MCF 10A (cell line): ENCODE results near the gene SYPL2. TPM values are rescaled to one million over a fixed set of nuclear protein-coding genes. Genes with fewer than 3 reads are reported as not detected.

Experiments
- BruUV-seq: library from RNA; stranded (reverse); fragments of 400-500 nt; replicated peaks from 2 replicates; lab custom pipeline; 2021; lab: Mats Ljungman, UMichigan
- CTCF ChIA-PET: fragments of 300-600 bp; sonication (Branson Sonifier 250); formaldehyde crosslinking; extraction: SDS; loops from one replicate; lab custom pipeline; 2021; ENCODE audit warnings: antibody characterized with exemption, inconsistent platforms; lab: Yijun Ruan, JAX
- POLR2A ChIA-PET: fragments of 300-600, 350-650 bp; sonication (Branson Sonifier 250); formaldehyde crosslinking; extraction: SDS; loops from one replicate; lab custom pipeline; 2020; ENCODE audit warnings: antibody characterized with exemption, inconsistent platforms; lab: Yijun Ruan, JAX
- DNase-seq: peaks from one replicate; pipeline ENCODE4 v3.0.0-alpha.2; 2018; ENCODE audit not compliant: unreplicated experiment
- H3K27ac Mint-ChIP-seq: one replicate; pipeline ENCODE4 v1.8.0; 2022; ENCODE audit warnings: mild to moderate bottlenecking, low read depth, mixed read lengths; ENCODE audit not compliant: unreplicated experiment
- H3K27me3 Mint-ChIP-seq: one replicate; pipeline ENCODE4 v1.8.0; 2022; ENCODE audit warnings: mixed read lengths; ENCODE audit not compliant: insufficient read depth, unreplicated experiment
- H3K36me3 Mint-ChIP-seq: one replicate; pipeline ENCODE4 v1.8.0; 2022; ENCODE audit warnings: mild to moderate bottlenecking, moderate library complexity, mixed read lengths; ENCODE audit not compliant: insufficient read depth, unreplicated experiment
- H3K4me1 Mint-ChIP-seq: one replicate; pipeline ENCODE4 v1.8.0; 2022; ENCODE audit warnings: mixed read lengths; ENCODE audit not compliant: insufficient read depth, unreplicated experiment
- H3K4me3 Mint-ChIP-seq: one replicate; pipeline ENCODE4 v1.8.0; 2022; ENCODE audit warnings: mild to moderate bottlenecking, moderate library complexity, mixed read lengths; ENCODE audit not compliant: unreplicated experiment
- H3K9me3 Mint-ChIP-seq: one replicate; pipeline ENCODE4 v1.8.0; 2022; ENCODE audit warnings: mixed read lengths; ENCODE audit not compliant: unreplicated experiment
- intact Hi-C: fragments of 100-400 bp; cut with micrococcal nuclease; formaldehyde crosslinking; loops from 2 replicates; pipeline ENCODE4 v1.14.1; 2022
- total RNA-seq: library from RNA; stranded (reverse); gene quantifications from 2 replicates; pipeline ENCODE4 v1.2.3, GENCODE V29; 2022
- TF ChIP-seq, protein P1 (sequence below): fragments of 200-600 bp; IDR thresholded peaks from one replicate; pipeline ENCODE4 v1.8.0; 2022; ENCODE audit warnings: antibody characterized with exemption, mild to moderate bottlenecking; ENCODE audit not compliant: unreplicated experiment

The SYPL2 gene
- total RNA-seq, 1 experiment from 2014 or later, result not detected

DNA sequence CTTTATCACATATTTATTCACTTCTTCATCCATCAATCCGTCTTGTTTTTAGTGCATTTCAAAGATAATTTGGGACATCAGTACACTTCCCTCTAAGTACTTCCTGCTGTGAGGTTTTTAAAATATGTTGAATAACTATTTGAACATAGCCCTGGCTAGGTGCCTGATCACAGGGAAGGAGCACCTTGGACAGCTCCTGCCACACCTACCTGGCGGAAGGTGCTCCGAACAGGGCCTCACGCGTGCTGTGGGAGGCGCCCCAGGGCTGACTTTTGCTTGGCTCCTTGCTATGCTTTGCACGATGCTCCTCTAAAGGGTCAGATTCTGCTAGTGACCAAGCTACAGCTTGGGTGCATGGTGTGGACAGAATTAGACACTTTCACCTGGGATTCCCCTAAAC lies 12.5 kb downstream of the SYPL2 start:
- Mint-ChIP-seq H3K27me3 (peaks cover 57% of the 10 kb centered on the region), H3K27ac (no peak overlapping the region), H3K4me3 (no peak overlapping the region), H3K4me1 (peaks cover 4% of the 10 kb centered on the region), H3K9me3 (no peaks in the 10 kb centered on the region), H3K36me3 (no peaks in the 10 kb centered on the region)
- intact Hi-C loops, result no loop called here
- TF ChIP-seq, protein P1, sequence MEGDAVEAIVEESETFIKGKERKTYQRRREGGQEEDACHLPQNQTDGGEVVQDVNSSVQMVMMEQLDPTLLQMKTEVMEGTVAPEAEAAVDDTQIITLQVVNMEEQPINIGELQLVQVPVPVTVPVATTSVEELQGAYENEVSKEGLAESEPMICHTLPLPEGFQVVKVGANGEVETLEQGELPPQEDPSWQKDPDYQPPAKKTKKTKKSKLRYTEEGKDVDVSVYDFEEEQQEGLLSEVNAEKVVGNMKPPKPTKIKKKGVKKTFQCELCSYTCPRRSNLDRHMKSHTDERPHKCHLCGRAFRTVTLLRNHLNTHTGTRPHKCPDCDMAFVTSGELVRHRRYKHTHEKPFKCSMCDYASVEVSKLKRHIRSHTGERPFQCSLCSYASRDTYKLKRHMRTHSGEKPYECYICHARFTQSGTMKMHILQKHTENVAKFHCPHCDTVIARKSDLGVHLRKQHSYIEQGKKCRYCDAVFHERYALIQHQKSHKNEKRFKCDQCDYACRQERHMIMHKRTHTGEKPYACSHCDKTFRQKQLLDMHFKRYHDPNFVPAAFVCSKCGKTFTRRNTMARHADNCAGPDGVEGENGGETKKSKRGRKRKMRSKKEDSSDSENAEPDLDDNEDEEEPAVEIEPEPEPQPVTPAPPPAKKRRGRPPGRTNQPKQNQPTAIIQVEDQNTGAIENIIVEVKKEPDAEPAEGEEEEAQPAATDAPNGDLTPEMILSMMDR, result no peak
- peak; percentile 52 for DNase-seq
- ChIA-PET CTCF (interaction anchor here (0.5 to 2.8 kb wide), 4 partner anchors 10 to 356 kb away, joined by 3 to 17 read pairs (median 3); no protein-coding TSS in a partner anchor), POLR2A (no interaction called here)
- no TSS peak for BruUV-seq

DNA sequence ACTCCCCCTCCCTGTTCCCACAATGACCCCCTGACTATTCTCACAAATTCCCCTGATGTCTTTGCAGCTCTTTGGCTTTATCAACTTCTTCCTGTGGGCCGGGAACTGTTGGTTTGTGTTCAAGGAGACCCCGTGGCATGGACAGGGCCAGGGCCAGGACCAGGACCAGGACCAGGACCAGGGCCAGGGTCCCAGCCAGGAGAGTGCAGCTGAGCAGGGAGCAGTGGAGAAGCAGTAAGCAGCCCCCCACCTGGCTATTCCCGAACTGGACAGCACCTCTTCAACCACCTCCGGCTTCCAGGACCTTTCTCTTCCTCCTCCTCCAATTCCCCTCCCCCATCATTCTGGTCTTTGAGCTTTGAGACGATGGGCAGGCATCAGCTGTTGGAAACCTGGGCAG lies 13.0 kb downstream of the SYPL2 start:
- CTCF ChIA-PET, result interaction anchor here (0.6 to 2.8 kb wide), 4 partner anchors 9 to 52 kb away, joined by 3 to 17 read pairs (median 4); no protein-coding TSS in a partner anchor
- Mint-ChIP-seq H3K36me3 (no peaks in the 10 kb centered on the region), H3K27ac (no peak overlapping the region), H3K27me3 (peaks cover 52% of the 10 kb centered on the region), H3K9me3 (no peaks in the 10 kb centered on the region), H3K4me3 (no peak overlapping the region), H3K4me1 (peaks cover 4% of the 10 kb centered on the region)
- intact Hi-C loops, result no loop called here
- no peak for DNase-seq
- TF ChIP-seq, protein P1, result no peak
- BruUV-seq, result no TSS peak
- POLR2A ChIA-PET, result interaction anchor here (0.7 kb wide), 1 partner anchor 197 kb away, joined by 3 read pairs; the partner anchor contains the start of gene PSRC1

DNA sequence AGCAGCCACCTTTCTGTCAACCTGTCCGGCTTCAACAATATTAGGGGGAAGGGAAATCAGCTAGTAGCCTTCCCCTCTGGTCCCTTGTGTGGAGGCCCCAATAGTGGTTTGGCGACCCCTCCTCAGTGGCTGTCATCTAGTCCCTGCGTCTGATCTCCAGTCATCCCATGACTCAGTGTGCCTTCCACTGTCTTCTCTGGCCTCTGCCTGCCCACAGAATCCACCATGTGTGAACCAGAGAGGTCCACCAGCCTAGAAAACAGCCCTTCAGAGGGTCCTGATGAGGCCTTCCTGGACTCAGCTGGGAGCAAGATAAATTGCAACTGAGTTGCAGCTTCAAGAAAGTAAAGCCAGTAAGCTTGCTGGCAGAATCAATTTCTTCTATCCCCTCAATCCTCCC lies 13.6 kb downstream of the SYPL2 start:
- H3K4me3 Mint-ChIP-seq, result no peak overlapping the region
- ChIA-PET CTCF (interaction anchor here (1.5 to 2.8 kb wide), 2 partner anchors 11 to 52 kb away, joined by 5 to 17 read pairs; no protein-coding TSS in a partner anchor), POLR2A (interaction anchor here (0.7 kb wide), 1 partner anchor 197 kb away, joined by 3 read pairs; the partner anchor contains the start of gene PSRC1)
- no peak for DNase-seq
- H3K27ac Mint-ChIP-seq, result no peak overlapping the region
- TF ChIP-seq, protein P1, result no peak
- no peaks in the 10 kb centered on the region for H3K9me3 Mint-ChIP-seq
- H3K36me3 Mint-ChIP-seq, result no peaks in the 10 kb centered on the region
- H3K4me1 Mint-ChIP-seq, result peaks cover 8% of the 10 kb centered on the region
- intact Hi-C loops, result no loop called here
- peaks cover 46% of the 10 kb centered on the region for H3K27me3 Mint-ChIP-seq
- BruUV-seq, result no TSS peak

DNA sequence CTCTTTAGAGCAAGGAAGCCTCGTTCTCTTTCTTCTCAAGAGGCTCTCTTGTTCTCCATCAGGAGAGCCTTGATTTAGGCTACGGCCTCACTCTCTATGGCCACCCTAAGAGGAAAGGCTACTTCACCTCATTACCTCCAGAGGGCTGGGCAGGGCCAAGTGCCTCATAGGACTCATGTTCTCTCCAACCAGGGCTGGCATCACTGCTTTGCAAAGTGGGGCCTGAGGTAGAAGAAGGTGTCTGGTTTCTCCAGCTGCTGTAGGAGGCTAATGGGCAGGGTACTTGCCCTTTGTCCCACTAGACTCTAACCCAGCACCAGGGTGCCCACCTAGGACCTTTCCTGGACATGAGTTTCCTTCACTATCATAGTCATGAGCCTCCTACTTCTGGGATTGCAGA lies 15.3 kb downstream of the SYPL2 start:
- Mint-ChIP-seq H3K36me3 (no peaks in the 10 kb centered on the region), H3K9me3 (no peaks in the 10 kb centered on the region), H3K27ac (no peak overlapping the region), H3K4me3 (no peak overlapping the region), H3K27me3 (peaks cover 31% of the 10 kb centered on the region), H3K4me1 (peaks cover 10% of the 10 kb centered on the region)
- no peak for DNase-seq
- POLR2A ChIA-PET, result interaction anchor here (0.6 to 0.7 kb wide), 2 partner anchors 10 to 13 kb away, joined by 5 to 6 read pairs; no protein-coding TSS in a partner anchor
- intact Hi-C loops, result no loop called here
- CTCF ChIA-PET, result interaction anchor here (0.9 to 40.0 kb wide), 5 partner anchors 9 to 53 kb away, joined by 3 to 1071 read pairs (median 5); partner anchors contain the start of genes CYB561D1 and GPR61
- TF ChIP-seq, protein P1, result no peak
- no TSS peak for BruUV-seq
